Measurements from ENCODE around the gene SPDL1. TPM values are rescaled to one million over a fixed set of nuclear protein-coding genes. Genes with fewer than 3 reads are reported as not detected.
A peak's percentile ranks its signal among the peaks of the same experiment; 100 is the strongest.

Gene SPDL1
- total and polyA plus RNA-seq, 2 of the 4 experiments (the other 2 are of a cell fraction), result 18.8 to 29.4 TPM

GRCh38 chr5:169583101-169583423 lies 511 bp upstream of the SPDL1 start:
- Histone ChIP-seq H3K27me3 (ENCODE audit: control insufficient read depth, insufficient read depth, low read length) (no peaks in the 10 kb centered on the region), H3K27ac (ENCODE audit: insufficient read depth, low read length) (peak overlapping the region; percentile 72), H2BK120ac (ENCODE audit: low read depth, low read length) (peak overlapping the region; percentile 57), H4K91ac (ENCODE audit: insufficient read depth, low read depth, low read length) (peak overlapping the region; percentile 86), H4K8ac (ENCODE audit: low read depth in 2 of 2, low read length in 2 of 2) (peak overlapping the region; percentile 91 to 99), H3K23ac (ENCODE audit: low read depth, low read length) (peak overlapping the region; percentile 43; the same call in 1 of the 2 replicates), H2AK9ac (replicated peaks; ENCODE audit: low read depth, low read length, poor library complexity) (no peak overlapping the region), H3K18ac (ENCODE audit: low read depth, low read length) (peak overlapping the region; percentile 67), H3K4me3 (ENCODE audit: insufficient read depth, low read depth, low read length) (peak overlapping the region; percentile 59), H2AK5ac (ENCODE audit: low read depth, low read length) (peak overlapping the region; percentile 37; the same call in 1 of the 2 replicates), H2AFZ (replicated peaks; ENCODE audit: low read length, poor library complexity) (peak overlapping the region; percentile 89), H3K4ac (ENCODE audit: low read depth, low read length) (peak overlapping the region; percentile 92), H3K56ac (ENCODE audit: extremely low read depth, insufficient read depth, low read length) (peak overlapping the region; percentile 87), H3K79me1 (ENCODE audit: low read depth in 1 of 2, low read length in 2 of 2) (peaks cover 0 to 19% of the 10 kb centered on the region in 2 experiments; a peak in 2 of 4 replicates), H3K4me2 (ENCODE audit: low read depth, low read length) (peak overlapping the region; percentile 79), H4K20me1 (ENCODE audit: insufficient read depth, low read length) (no peaks in the 10 kb centered on the region), H3K4me1 (ENCODE audit: control insufficient read depth, insufficient read depth, low read length) (peaks cover 2% of the 10 kb centered on the region; the same call in 1 of the 2 replicates), H2BK15ac (ENCODE audit: low read depth, low read length) (0 out of 3 replicates have a peak overlapping the region, but pooled peaks have one; percentile 7), H3K9ac (ENCODE audit: low read depth, low read length) (peak overlapping the region; percentile 90), H2BK20ac (ENCODE audit: low read depth, low read length) (peak overlapping the region; percentile 18; the same call in 1 of the 2 replicates), H3K14ac (replicated peaks; ENCODE audit: low read depth, low read length) (peak overlapping the region; percentile 95), H4K5ac (ENCODE audit: low read depth, low read length) (peak overlapping the region; percentile 77), H3K9me3 (ENCODE audit: control insufficient read depth, insufficient read depth, low read length) (no peaks in the 10 kb centered on the region), H3K9me1 (ENCODE audit: insufficient read depth, low read length) (peaks cover 4% of the 10 kb centered on the region; the same call in 1 of the 2 replicates), H2BK5ac (ENCODE audit: low read depth, low read length, poor library complexity, severe bottlenecking) (peak overlapping the region; percentile 63), H3K36me3 (ENCODE audit: control insufficient read depth, insufficient read depth, low read length) (no peaks in the 10 kb centered on the region)
- BruUV-seq (replicated peaks), result no TSS peak
- no CpG with 5 or more reads among the region's 7 CpGs for WGBS, 2 experiments (ENCODE audit: extremely low coverage in 2 of 2, insufficient read length in 1 of 2)
- in situ Hi-C loops (cut with MboI; ENCODE audit: low sequenced_read_pairs), result loop anchor here (5.0 kb wide), 1 partner anchor 596 kb away; no protein-coding TSS in a partner anchor
- ATAC-seq (ENCODE audit: low read depth) (peak; percentile 30), DNase-seq (no peak)
- dilution Hi-C loops (cut with HindIII; ENCODE audit: low sequenced_read_pairs, unreplicated experiment), result no loop called here
- ChIA-PET POLR2A (ENCODE audit: unreplicated experiment) (interaction anchor here (1.1 to 1.7 kb wide), 2 partner anchors 113 to 593 kb away, joined by 3 to 6 read pairs; no protein-coding TSS in a partner anchor), CTCF (interaction anchor here (1.0 to 1.3 kb wide), 6 partner anchors 10 to 877 kb away, joined by 3 to 10 read pairs (median 3); no protein-coding TSS in a partner anchor)
- intact Hi-C loops (cut with micrococcal nuclease), result loop anchor here (5.0 to 10.0 kb wide), 2 partner anchors 222 to 489 kb away; no protein-coding TSS in a partner anchor
- TF ChIP-seq, protein P1, sequence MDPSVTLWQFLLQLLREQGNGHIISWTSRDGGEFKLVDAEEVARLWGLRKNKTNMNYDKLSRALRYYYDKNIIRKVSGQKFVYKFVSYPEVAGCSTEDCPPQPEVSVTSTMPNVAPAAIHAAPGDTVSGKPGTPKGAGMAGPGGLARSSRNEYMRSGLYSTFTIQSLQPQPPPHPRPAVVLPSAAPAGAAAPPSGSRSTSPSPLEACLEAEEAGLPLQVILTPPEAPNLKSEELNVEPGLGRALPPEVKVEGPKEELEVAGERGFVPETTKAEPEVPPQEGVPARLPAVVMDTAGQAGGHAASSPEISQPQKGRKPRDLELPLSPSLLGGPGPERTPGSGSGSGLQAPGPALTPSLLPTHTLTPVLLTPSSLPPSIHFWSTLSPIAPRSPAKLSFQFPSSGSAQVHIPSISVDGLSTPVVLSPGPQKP (IDR thresholded peaks at IDR 0.05; ENCODE audit: borderline replicate concordance, low read depth, low read length), result no peak
- no peak for TF ChIP-seq RCOR1 (IDR thresholded peaks at IDR 0.05; ENCODE audit: insufficient replicate concordance, low read length)
- TF ChIP-seq MXI1 (IDR thresholded peaks at IDR 0.05; ENCODE audit: borderline replicate concordance, low read depth, low read length), result no peak
- TF ChIP-seq MAFK (IDR thresholded peaks at IDR 0.05; ENCODE audit: low read depth, low read length), result no peak
- TF ChIP-seq RFX5 (IDR thresholded peaks at IDR 0.05; ENCODE audit: low read depth, low read length), result no peak
- no peak for TF ChIP-seq CEBPB (IDR thresholded peaks at IDR 0.05; ENCODE audit: low read depth, low read length)
- no peak for TF ChIP-seq SMC3 (IDR thresholded peaks at IDR 0.05; ENCODE audit: low read depth, low read length)
- TF ChIP-seq BHLHE40 (IDR thresholded peaks at IDR 0.05; ENCODE audit: low read depth, low read length), result no peak
- no peak for TF ChIP-seq POLR2A (IDR thresholded peaks at IDR 0.05; ENCODE audit: low read depth, low read length)
- TF ChIP-seq CTCF (conservative IDR thresholded peaks at IDR 0.05; ENCODE audit: low read depth, low read length), result no peak
- no peak for TF ChIP-seq CHD1 (IDR thresholded peaks at IDR 0.05; ENCODE audit: low read depth, low read length)
- no peak for TF ChIP-seq USF2 (IDR thresholded peaks at IDR 0.05; ENCODE audit: low read depth, low read length)
- no peak for TF ChIP-seq MAZ (IDR thresholded peaks at IDR 0.05; ENCODE audit: borderline replicate concordance, low read depth, low read length)

All from IMR-90 (cell line).